GM19023 (cell line): ENCODE measurements around the gene C6orf136.
"Not testable (repeated sequence)": the region's sequence is repeated elsewhere in the genome, so short reads cannot be mapped to it uniquely, and the experiment has no call there.

ENCODE experiments used
- ATAC-seq: cut with Tn5 transposase; IDR thresholded peaks from one replicate; pipeline ENCODE4 v1.9.1; 2021; ENCODE audit warnings: mild to moderate bottlenecking, moderate library complexity; ENCODE audit not compliant: unreplicated experiment

Gene C6orf136

DNA sequence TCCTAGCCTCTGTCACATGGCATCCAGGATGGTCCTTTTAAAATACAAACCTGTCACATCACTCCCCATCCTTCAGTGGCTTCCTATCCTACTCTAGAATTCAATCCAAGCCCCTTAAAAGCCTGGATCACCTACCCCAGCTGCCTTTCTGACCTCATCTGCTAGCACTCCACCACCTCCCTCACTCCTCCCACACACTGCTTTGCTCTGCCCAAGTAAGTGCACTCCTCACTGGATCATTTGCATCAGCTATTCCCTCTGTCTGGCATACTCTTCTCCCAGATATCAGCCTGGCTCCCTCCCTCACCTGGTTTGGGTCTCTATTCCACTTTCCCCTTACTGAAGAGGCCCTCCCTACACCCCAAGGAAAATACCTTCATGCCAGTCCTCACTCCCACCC lies 10.5 kb downstream of the C6orf136 start:
- no peak for ATAC-seq

DNA sequence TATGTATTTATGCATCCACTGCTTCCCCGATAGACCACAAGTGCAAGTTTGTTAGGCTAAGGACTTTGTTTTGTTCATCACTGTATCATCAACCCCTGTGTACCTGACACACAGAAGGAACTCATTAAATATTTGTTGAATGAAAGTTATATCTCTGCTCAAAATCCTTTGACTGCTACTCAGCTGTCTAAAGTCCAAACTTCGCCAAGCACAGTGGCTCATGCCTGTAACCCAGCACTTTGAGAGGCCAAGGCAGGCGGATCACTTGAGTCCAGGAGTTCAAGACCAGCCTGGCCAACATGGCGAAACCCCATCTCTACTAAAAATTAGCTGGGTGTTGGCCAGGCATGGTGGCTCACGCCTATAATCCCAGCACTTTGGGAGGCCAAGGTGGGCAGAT lies 11.0 kb downstream of the C6orf136 start:
- not testable (repeated sequence) for ATAC-seq

DNA sequence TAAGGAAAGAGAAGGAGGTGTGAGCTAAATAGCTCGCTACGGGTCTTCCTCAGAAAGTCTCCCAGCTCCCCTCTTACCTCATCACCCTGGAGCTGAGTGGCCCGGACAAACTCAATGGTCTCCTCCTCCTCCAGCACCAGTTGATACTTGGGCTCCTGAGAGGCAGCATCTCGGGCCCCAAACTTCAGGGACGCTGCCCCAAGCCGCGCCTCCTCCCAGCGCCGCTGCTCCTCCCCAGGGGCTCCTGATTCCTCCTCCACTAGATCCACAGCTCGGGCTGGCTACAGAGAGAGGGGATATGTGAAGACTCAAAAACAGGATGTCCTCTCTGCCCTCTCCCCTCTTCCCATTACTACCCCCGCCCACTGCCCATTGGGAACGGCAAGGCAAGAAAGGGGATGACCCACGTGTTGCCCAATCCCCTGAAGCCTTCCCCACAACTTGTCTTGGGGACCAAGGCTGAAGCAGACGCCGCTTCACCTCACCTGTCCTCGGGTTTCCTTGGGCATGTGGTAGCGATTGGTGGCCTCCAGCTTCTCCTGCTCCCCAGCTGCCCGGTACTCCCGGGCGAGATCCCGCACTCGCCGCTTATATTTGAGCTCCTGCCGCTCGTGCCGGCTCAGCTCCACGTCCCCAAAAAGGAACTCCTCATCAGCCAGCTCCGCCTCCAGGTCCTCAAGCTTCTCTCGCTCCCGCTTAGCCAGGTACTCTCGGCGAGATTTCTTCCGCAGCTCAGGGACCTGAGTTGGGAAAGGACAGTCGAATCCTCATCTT lies 18.2 kb downstream of the C6orf136 start:
- ATAC-seq = no peak

DNA sequence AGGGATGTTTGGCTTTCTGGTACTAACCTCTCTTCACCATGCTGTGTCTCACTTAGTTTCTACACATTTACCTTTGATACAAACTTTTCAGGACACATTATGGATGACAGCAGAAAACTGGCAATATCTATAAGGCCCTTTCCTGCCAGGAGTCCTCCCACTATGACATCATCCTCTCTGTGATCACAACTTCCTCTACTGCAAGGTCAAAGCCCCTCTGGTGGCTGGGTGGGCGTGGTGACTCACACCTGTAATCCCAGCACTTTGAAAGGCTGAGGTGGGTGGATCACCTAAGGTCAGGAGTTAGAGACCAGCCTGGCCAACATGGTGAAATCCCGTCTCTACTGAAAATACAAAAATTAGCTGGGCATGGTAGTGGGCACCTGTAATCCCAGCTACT lies 19.4 kb downstream of the C6orf136 start:
- not testable (repeated sequence) for ATAC-seq

DNA sequence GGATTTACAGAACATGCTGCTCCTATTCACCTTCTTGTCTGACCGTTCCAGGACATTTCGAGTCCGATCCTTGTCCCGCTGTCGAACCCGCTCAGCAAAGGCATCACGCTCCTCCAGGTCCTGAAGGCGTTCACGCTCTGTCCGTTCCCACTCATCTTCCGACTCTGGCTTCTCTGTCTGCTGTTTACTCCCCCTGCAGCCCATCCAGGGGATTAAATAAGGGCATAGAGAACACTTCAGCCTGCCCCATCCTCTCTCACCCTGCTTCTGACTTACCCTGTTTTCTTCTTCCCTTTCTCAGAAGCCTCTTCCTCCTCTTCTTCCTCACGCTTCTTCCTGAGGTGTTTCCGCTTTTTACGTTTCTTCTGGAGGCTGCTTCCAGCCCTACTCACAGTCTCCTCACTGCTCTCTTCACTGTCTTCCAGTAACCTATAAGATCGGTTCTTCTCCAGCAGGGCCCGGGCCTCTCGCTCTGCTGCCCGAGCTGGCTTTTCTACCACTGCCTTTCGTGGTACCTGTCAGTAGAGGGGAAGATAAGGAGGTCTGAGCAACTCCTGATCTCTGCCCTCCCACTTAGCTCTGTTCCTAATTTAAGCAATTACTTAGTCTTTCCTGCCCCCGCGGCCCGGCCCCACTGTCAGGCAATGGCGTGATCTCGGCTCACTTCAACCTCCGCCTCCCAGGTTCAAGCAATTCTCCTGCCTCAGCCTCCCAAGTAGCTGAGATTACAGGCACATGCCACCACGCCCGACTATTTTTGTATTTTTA lies 24.0 kb downstream of the C6orf136 start:
- no peak for ATAC-seq

DNA sequence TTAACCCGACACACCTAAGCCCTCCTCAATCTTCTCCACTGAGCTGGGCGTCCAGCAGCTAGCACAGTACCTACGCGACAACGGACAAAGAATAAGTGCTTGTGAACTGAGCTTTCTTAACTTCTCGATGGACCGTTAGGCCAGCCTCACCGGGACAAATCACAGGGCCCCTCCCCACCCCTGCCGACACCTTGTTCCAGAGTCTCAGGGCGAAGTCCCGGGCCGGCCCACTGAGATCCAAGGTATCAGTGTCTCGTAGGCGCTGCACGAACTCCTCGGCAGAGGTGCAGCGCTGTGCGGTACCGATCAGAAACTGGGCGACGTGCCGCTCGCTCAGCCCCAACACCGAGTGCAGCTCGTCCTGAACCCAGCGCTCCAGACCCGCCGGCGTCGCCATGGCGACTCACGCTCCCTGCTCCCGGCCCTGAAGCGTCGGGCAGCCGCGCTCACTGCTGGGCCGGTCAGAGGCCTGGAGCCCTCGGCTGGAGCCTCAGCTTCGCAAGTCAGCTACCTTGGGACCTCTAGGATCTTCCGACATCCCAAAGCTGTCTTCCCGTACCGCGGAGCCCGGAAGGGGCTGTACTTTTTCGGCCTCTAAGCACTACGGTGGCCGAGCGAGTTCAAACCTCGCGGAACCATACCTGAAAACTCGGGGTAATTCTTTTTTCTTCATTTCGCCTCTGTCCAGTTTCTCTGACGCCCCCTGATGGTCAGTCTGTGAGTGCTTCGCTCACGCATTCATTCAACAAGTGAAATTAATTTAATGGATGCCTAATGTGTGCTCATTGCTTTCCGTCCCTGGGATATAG lies 25.7 kb downstream of the C6orf136 start, which contains the start of gene DHX16:
TSS of gene DHX16 (minus strand) at position 562 of the 809 bp plus-strand sequence. CDS start at position 397, 165 bp downstream.
- ATAC-seq = peak; percentile 56

DNA sequence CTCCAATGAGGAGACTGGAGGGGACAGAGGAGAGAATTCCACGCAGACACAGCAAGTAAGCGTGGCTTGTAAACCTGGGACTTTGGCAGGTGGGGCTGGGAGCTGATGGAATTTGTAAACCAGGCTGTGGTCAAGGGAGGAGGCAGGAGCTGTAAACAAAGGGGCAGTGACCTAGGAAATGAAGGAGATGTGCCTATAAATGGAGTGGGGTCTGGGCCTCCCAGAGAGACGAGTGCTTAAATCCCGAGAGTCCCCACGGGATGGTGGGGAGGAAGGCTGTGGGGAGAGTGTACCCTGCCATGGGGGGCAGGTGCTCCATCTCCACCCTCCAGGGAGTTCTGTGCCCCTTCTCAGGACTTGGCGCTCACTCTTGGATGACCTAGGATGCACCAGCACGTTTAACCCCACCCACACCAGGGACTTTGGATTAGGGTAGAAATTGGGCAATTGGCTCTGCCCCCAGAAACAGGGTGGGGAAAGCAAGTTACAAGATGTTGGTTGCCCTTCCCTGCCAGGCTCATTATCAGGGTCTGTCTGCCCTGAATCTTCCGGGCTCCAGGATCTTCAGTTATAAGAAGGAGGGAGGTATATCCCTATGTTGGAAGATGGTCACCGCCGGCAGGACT lies 29.8 kb downstream of the C6orf136 start:
- no peak for ATAC-seq

DNA sequence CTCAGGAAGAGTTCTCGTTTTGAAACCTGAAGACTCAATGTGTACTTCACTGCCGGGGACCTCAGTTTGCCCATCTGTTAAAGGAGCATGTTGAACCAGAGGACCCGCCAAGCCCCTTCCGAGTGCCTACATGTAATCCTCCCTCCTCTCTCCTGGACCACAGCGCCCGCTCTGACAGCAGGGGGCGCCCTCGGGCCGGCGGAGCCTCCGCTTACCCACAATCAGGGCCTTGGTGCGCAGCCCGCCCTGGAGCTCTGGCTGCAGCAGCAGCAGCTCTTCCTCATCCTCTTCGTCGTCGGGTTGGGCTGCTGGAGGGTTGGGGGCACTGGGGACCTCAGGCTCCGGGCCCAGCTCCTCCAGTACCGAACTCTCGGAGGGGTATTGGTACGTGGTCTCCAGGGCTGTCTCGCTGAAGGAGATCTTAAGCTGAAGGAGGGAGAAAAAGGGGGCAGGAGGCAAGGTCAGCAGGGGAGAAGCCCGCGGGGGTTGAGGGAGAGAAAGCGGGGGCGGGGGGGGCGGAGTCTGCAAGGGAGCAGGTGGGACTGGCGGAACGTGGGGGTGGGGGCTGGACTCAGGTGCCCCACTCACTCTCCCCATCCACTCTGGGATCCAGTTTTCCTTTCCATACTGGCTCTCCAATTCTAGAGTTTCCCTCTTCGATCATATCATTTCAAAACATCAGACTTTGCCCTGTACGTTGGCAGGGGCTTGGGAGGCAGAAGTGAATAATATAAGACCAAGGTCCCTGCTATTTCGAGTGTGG lies 32.2 kb downstream of the C6orf136 start:
- no peak for ATAC-seq

DNA sequence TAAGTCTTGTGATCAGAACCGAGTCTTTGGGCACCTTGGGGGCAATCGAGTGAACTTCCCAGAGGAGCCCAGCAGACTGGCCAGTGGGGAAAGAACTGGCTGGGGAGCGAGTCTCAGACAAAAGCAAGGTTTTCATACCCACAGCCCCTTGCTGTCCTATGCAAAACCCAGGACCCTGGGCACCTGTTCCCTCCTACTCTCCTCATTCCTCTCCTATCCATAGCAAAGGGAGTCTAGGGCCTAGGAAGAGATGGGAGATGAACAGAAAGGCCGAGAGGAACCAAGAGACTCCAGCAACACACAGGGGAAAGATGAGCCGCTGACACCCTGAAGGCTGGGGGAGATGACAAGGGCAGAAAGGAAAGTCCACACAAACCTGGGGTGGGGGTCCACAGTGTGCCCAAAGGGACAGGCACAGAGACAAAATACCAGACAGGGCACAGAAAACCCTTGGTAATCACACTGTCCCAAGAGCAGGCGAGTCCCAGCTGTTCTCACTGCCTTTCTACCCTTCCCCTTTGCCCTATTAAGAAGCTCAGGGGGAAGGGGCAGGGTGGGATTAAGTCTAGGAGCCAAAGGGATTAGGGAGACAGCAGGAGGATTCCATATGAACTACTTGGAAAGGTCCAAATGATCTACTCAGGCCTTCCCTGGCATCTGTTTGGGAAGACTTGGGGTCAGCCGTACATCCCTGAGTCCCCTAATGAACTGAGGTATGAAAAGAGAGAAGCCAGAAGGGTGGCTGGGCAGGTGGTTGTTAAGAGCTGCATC lies 33.0 kb downstream of the C6orf136 start:
- no peak for ATAC-seq

DNA sequence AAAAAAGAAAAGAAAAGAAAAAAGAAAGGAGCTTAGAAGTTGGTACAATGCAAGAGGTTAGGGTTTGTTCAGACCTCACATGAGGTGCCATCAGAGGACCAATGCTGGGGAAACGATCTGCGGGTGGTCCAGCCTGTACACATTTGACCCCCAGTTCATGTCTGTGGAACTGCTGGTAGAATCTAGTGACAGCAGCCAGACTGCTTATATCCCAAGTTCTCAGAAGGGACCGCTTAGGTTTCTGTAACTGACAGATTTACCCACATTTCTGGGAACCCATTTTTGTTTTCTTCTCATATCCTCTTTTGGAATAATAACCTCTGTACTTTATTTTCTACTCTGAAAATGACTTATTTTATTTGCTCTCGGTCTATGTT lies 34.8 kb downstream of the C6orf136 start:
- ATAC-seq = no peak

DNA sequence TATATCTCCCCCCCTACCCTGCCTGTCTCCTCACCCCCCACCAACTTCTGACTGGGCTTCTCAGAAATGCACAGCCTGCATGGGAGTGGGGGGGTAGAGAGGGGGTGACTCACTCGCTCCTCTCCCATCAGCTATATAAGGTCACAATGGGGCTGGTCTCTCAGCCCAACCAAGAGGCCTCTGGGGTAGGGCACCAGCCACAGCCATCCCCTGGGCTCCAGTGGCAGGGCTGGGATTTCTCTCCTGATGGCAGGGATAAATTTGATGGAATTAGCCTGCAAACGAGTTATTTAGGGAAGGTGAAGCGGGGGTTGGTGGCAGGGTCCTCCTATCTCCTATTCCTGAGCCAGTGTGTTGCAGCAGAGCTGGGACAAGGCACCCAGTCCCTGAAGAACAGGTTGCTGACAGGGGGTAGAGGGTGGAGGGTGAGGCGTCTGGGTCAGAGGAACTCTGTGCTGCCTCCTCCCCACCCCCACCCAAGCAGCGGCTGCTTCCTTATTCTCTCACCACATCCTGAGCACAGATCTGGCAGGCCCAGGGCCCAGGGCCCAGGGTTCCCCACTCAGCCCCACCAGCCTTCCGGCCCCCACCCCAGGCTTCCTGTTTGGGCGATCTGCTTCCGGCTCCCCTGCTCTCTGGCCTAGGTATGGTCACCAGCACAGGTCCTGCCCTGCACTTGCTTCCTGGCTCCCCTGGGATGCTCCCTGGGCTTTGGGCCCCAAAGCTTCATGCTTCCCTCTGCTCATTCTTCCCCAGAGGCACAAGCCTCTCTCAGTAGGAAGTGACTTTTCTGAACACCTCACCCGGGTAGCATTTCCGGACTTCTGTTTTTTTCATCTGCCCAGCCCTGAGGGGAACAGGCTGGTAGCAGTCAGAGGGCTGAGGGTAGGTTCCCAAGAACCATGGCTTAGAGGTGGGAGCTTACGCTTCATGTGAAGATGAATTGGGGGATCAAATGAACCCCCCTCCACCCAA lies 35.5 kb downstream of the C6orf136 start:
- ATAC-seq = peak; percentile 38

DNA sequence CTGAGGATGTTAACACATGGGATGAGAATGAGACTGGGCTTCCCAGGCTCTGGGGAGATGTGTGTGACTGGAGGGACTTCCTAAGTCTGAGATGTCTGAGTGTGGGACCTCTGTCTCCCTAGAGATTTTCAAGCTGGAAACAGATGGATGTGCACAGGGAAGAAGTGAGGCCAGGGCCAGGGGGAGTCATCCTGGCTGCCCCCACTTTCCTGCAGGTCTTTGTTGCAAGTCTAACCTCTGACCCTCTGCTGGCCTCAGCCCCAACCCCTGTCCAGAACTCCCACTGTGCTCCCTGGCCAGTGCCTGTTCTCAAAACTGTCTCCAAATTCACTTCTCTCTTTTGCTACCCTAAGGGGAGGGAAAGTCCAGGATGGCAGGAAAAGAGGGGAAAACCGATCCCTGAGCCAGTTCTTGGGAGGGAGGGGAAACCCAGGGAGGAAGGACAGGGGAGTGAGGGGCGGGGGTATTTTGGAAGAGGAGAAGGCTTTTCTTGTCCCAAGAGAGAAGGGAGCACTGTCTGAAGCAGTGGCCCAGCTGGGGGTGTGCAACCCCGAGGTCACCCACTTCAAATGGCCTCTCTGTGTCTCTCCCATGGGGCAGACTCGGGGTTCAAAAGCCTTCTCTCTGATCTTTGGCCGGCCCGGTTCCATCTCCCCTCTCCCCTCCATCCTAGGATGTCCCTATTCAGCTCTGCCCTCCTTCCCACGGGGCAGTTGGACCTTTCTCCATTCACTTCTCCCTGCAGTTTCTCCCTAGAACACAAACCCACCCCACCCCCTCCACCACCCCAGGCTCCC lies 36.4 kb downstream of the C6orf136 start:
- ATAC-seq = no peak

DNA sequence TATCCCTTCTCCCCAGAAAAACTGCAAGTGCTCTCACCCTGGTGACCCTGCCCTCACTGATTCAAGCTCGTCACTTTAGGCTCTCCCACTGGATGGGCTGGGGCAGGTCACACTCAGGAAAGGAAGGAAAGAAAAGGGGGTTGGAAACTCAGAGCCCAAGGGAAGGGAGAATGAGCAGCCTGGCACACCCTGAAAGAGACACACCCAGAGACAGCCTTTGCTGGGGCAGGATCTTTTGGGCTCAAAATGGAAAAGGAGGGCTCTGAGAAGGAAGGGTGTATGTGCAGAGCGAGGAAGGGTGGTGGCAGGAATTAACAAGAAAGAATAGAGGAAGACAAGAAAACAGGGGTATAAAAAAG lies 37.0 kb downstream of the C6orf136 start:
- no peak for ATAC-seq

DNA sequence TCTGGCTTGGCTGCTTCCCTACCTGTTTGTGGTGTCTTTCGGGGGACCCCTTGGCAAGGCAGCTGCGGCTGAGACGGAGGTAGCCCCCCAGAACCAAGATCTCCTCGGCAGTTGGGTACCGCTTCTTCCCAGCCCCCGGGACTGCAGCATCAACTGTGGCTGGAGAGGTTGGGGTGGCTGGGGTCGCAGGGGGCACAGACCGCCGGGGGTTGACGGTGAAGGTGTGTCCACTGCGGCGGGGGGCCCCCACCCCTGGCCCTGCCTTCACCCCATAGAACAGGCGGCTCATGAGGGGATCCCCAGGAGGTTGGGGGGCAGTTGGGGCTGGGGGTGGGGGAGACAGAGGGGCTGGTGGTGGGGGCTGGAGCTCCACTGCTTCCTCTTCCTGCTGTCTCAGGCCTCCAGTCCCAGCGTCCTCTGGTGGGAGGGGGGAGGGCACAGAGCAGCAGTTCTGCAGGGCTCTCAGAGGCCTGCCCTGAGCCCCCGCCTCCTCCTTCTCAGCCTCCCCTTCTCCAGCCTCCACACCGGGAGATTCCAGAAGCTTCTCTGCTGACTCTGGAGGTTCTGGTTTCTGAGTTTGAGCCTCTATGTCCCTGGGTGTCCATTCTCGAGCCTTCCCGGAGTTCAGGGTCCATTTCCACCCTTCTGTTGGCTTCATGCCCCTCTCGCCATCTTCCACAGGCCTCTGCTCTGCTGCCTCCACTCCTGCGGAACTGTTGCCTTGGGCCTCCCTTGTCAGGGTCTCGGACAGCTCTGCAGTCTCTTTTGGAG lies 37.6 kb downstream of the C6orf136 start:
- ATAC-seq = no peak

DNA sequence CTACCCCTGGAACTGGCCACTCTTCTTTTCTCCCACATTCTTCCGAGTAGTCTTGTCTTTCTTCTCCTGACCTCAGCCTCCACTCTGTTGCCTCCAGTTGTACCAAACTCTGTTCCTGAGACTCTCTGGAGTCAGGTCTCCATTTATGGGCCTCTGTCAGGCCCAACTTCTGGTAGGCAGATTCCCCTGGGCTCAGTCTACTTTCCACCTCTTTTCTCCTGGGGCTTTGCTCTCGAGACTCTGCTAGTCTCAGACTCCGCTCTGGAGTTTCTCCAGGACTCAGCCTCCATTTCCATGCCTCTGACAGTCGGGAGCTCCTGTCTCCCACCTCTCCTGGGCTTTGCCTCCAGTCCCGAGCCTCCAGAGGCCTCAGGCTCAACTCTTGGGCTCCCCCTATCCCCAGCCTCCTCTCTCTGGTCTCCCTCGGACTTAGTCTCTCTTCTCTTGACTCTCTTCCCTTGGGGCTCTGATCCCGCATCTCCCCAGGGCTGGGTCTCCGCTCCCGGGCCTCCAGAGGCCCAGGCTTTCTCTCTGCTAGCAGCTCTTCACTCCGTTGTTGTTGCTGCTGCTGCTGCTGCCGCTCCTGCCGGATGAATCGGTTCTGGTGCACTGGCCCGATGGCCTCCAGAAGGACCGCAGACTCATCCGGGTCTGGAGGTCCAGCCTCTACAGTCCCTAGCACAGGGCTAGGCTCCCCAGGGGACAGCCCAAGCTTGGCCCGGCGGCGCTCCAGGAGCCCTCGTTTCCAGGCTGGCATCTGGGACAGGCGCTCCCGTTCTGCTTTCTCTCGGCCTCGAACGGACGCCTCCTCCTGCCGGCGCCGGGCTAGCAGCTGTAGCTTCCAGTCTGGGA lies 38.5 kb downstream of the C6orf136 start:
- ATAC-seq = no peak
